GM18868 (cell line): ENCODE data around the gene HOXC13.

ENCODE experiments used
- ATAC-seq: cut with Tn5 transposase; IDR thresholded peaks from one replicate; pipeline ENCODE4 v1.9.1; 2021; ENCODE audit warnings: mild to moderate bottlenecking, moderate library complexity; ENCODE audit not compliant: unreplicated experiment

The HOXC13 gene

GRCh38 chr12:53938326-53939140 is at the start of gene HOXC13:
HOXC13 (plus strand) TSS chr12:53938831; CDS start chr12:53938907, 76 bp downstream.
- ATAC-seq, result no peak

- no peak for ATAC-seq
Measured at GRCh38 chr12:53890081-53890480, 48.5 kb upstream of the HOXC13 start.

- ATAC-seq, result no peak
Measured at GRCh38 chr12:53892762-53893395, 45.8 kb upstream of the HOXC13 start.

GRCh38 chr12:53899230-53899629 is 39.4 kb upstream of the HOXC13 start:
- ATAC-seq, result no peak

GRCh38 chr12:53907103-53907502 is 31.5 kb upstream of the HOXC13 start:
- no peak for ATAC-seq

GRCh38 chr12:53916788-53917655 is 21.6 kb upstream of the HOXC13 start:
- no peak for ATAC-seq

- no peak for ATAC-seq
Measured at GRCh38 chr12:53924521-53925405, 13.9 kb upstream of the HOXC13 start.

GRCh38 chr12:53927220-53928029 is 11.2 kb upstream of the HOXC13 start:
- no peak for ATAC-seq

GRCh38 chr12:53928054-53928835 is 10.4 kb upstream of the HOXC13 start:
- ATAC-seq, result no peak

- no peak for ATAC-seq
Measured at GRCh38 chr12:53929527-53929926, 9.1 kb upstream of the HOXC13 start.

- ATAC-seq, result no peak
Measured at GRCh38 chr12:53930591-53931255, 7.9 kb upstream of the HOXC13 start.

GRCh38 chr12:53931844-53932581 is 6.6 kb upstream of the HOXC13 start:
- ATAC-seq, result no peak

GRCh38 chr12:53932915-53933314 is 5.7 kb upstream of the HOXC13 start:
- ATAC-seq, result no peak

GRCh38 chr12:53935383-53936341 is 3.0 kb upstream of the HOXC13 start:
- ATAC-seq, result no peak

GRCh38 chr12:53937099-53937498 is 1.5 kb upstream of the HOXC13 start:
- no peak for ATAC-seq

- no peak for ATAC-seq
Measured at GRCh38 chr12:53937596-53938325, 870 bp upstream of the HOXC13 start.
